Fibroblast of lung (primary cell): ENCODE data around the gene MAN1A2. TPM values are rescaled to one million over a fixed set of nuclear protein-coding genes. Genes with fewer than 3 reads are reported as not detected.

Experiments used
- DNase-seq, 2 donors: peaks; one replicate each; pipeline versions ENCODE4 v3.0.0 to v3.0.0-alpha.2; 2010; ENCODE audit warnings: low read depth in 2 of 2
- H2AFZ ChIP-seq: 2 replicates; pipeline ENCODE4 v1.5.1; 2012; ENCODE audit warnings: low read length, control low read depth, inconsistent platforms
- H3K27ac ChIP-seq: 2 replicates; pipeline ENCODE4 v1.5.1; 2011; ENCODE audit warnings: low read length, control low read depth; ENCODE audit not compliant: insufficient read depth
- H3K27me3 ChIP-seq: 2 replicates; pipeline ENCODE4 v1.5.1; 2011; ENCODE audit warnings: mild to moderate bottlenecking, low read length; ENCODE audit not compliant: control insufficient read depth, insufficient read depth
- H3K36me3 ChIP-seq: 2 replicates; pipeline ENCODE4 v1.5.1; 2011; ENCODE audit warnings: low read length; ENCODE audit not compliant: control insufficient read depth, insufficient read depth
- H3K4me1 ChIP-seq: 2 replicates; pipeline ENCODE4 v1.5.1; 2011; ENCODE audit warnings: low read length; ENCODE audit not compliant: control insufficient read depth, insufficient read depth; ENCODE audit errors: extremely low read depth
- H3K4me2 ChIP-seq: 2 replicates; pipeline ENCODE4 v1.5.1; 2011; ENCODE audit warnings: low read length, control low read depth; ENCODE audit not compliant: insufficient read depth; ENCODE audit errors: extremely low read depth
- H3K4me3 ChIP-seq, 4 experiments: fragments of 200-600 bp in 1 of 4; sonication (generic) in 1 of 4; replicated peaks in 1 of 4; 2 replicates each; pipeline ENCODE4 v1.5.1; 2011 to 2016; ENCODE audit warnings: low read length in 4 of 4, low read depth in 3 of 4, mild to moderate bottlenecking in 3 of 4, control low read depth in 2 of 4, inconsistent platforms in 1 of 4, mixed read lengths in 1 of 4; ENCODE audit not compliant: insufficient read depth in 1 of 4; ENCODE audit errors: control extremely low read depth in 1 of 4
- H3K79me2 ChIP-seq: 2 replicates; pipeline ENCODE4 v1.5.1; 2012; ENCODE audit warnings: mild to moderate bottlenecking, low read length, inconsistent platforms; ENCODE audit not compliant: control insufficient read depth, insufficient read depth
- H3K9ac ChIP-seq: 2 replicates; pipeline ENCODE4 v1.5.1; 2011; ENCODE audit warnings: mild to moderate bottlenecking, low read length, control low read depth; ENCODE audit not compliant: insufficient read depth
- H3K9me3 ChIP-seq: 2 replicates; pipeline ENCODE4 v1.5.1; 2012; ENCODE audit warnings: low read depth, low read length; ENCODE audit not compliant: control insufficient read depth, insufficient read depth
- H4K20me1 ChIP-seq: 2 replicates; pipeline ENCODE4 v1.5.1; 2011; ENCODE audit warnings: low read length; ENCODE audit not compliant: control insufficient read depth, insufficient read depth; ENCODE audit errors: extremely low read depth
- CTCF ChIP-seq, 2 donors: IDR thresholded peaks in 1 of 2; conservative IDR thresholded peaks in 1 of 2; 1 replicate in 1 of 2; 2 replicates in 1 of 2; pipeline ENCODE4 v1.5.1; 2011 to 2012; ENCODE audit warnings: low read length in 2 of 2, control low read depth in 1 of 2, inconsistent platforms in 1 of 2, low read depth in 1 of 2, mild to moderate bottlenecking in 1 of 2
- EZH2 ChIP-seq: IDR thresholded peaks from 2 replicates; pipeline ENCODE4 v1.5.1; 2012; ENCODE audit warnings: low read length, control low read depth, mild to moderate bottlenecking; ENCODE audit errors: missing control alignments
- polyA plus RNA-seq, 2 donors: library from polyadenylated mRNA; depleted of rRNA in 1 of 2; stranded (reverse) in 1 of 2; unstranded in 1 of 2; fragments of >200 nt; gene quantifications; 2 replicates each; pipeline ENCODE4 v1.2.1, GENCODE V29; 2011 to 2012; ENCODE audit warnings: missing spikeins in 1 of 2
- total RNA-seq: library from RNA; depleted of rRNA; stranded (reverse); fragments of >200 nt; gene quantifications from 2 replicates; pipeline ENCODE4 v1.2.1, GENCODE V29; 2014

MAN1A2 gene
- total and polyA plus RNA-seq, 2 donors (not counting 1 experiment from before 2014, with no cell fraction given): 41.9 to 43.6 TPM

- no peak overlapping the region for H2AFZ ChIP-seq
- H3K27me3 ChIP-seq: no peaks in the 10 kb centered on the region
- DNase-seq: no peak
- no peak overlapping the region for H3K9ac ChIP-seq
- no peak overlapping the region for H3K27ac ChIP-seq
- H3K4me3 ChIP-seq: no peak overlapping the region
- H3K4me2 ChIP-seq: no peak overlapping the region
- no peaks in the 10 kb centered on the region for H3K79me2 ChIP-seq
- H3K4me1 ChIP-seq: no peaks in the 10 kb centered on the region
- TF ChIP-seq CTCF (conservative IDR thresholded peaks at IDR 0.05 in 1 of 2, IDR thresholded peaks at IDR 0.05 in 1 of 2; ENCODE audit: low read depth in 1 of 2, low read length in 2 of 2): no peak
- TF ChIP-seq EZH2: no peak
- H4K20me1 ChIP-seq: no peaks in the 10 kb centered on the region
- no peaks in the 10 kb centered on the region for H3K36me3 ChIP-seq
- H3K9me3 ChIP-seq: no peaks in the 10 kb centered on the region
Measured at GRCh38 chr1:117359561-117360289, 7.5 kb upstream of the MAN1A2 start.

DNA sequence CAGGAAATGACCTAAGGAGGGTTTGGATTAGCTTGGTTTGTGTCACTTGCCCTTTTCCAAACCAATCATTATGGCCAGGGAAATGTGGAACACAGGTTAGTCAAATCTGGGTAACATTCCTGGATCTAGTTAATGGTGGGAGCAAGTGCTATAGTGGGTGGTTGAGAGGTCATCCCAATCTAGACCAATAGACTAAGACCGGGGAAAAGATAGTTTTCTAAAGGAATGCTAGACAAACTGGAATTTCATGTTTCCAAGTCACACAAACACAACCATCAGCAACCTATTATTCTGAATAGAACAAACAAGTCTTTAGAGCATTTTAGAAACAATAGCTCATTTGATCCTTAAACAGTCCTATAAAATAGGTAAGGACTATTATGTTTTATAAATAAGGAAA is 4.3 kb upstream of the MAN1A2 start:
- H2AFZ ChIP-seq: no peak overlapping the region
- no peaks in the 10 kb centered on the region for H4K20me1 ChIP-seq
- no peak overlapping the region for H3K27ac ChIP-seq
- H3K4me2 ChIP-seq: no peak overlapping the region
- DNase-seq: no peak
- no peaks in the 10 kb centered on the region for H3K4me1 ChIP-seq
- H3K4me3 ChIP-seq: no peak overlapping the region
- H3K79me2 ChIP-seq: peaks cover 11% of the 10 kb centered on the region
- no peaks in the 10 kb centered on the region for H3K36me3 ChIP-seq
- no peaks in the 10 kb centered on the region for H3K9me3 ChIP-seq
- H3K27me3 ChIP-seq: no peaks in the 10 kb centered on the region
- TF ChIP-seq CTCF (conservative IDR thresholded peaks at IDR 0.05 in 1 of 2, IDR thresholded peaks at IDR 0.05 in 1 of 2; ENCODE audit: low read depth in 1 of 2, low read length in 2 of 2): no peak
- TF ChIP-seq EZH2: no peak
- H3K9ac ChIP-seq: no peak overlapping the region

DNA sequence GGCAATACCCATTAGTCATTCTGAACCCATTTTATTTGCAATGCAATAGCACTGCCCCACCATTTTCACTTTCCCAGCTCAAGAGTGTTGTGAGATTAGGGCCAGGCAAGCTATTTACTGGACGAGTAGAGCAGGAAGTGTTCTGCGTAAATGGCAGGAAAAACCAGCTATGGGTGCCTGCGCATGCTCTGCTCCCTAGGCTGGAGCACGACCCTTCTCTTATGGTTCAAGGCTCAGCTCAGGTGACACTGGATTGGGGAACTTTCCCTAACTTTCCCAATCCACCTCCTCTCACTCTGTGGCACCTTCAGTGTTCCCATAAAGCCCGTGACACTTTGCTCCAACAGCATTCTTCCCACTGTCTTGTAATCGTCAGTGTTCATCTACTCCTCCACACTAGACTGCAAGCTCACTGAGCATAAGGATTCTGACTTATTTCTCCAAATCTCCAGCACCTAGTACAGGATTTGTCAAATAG is 3.6 kb upstream of the MAN1A2 start:
- Histone ChIP-seq H3K36me3 (no peaks in the 10 kb centered on the region), H3K4me1 (no peaks in the 10 kb centered on the region), H3K27me3 (no peaks in the 10 kb centered on the region), H3K4me2 (no peak overlapping the region), H3K79me2 (peaks cover 17% of the 10 kb centered on the region), H3K9ac (no peak overlapping the region), H3K4me3 (no peak overlapping the region), H4K20me1 (no peaks in the 10 kb centered on the region), H3K27ac (no peak overlapping the region), H3K9me3 (no peaks in the 10 kb centered on the region), H2AFZ (no peak overlapping the region)
- DNase-seq: no peak
- no peak for TF ChIP-seq CTCF (conservative IDR thresholded peaks at IDR 0.05 in 1 of 2, IDR thresholded peaks at IDR 0.05 in 1 of 2; ENCODE audit: low read depth in 1 of 2, low read length in 2 of 2)
- no peak for TF ChIP-seq EZH2
